NCI-H345 treated with DMSO at 0.1 percent for 48 hours (cell line): ENCODE measurements around the gene DDX31.

Experiments
- DNase-seq: peaks from one replicate; lab custom pipeline; 2025; ENCODE audit not compliant: unreplicated experiment; lab: John Stamatoyannopoulos, UW

DDX31 gene

DNA sequence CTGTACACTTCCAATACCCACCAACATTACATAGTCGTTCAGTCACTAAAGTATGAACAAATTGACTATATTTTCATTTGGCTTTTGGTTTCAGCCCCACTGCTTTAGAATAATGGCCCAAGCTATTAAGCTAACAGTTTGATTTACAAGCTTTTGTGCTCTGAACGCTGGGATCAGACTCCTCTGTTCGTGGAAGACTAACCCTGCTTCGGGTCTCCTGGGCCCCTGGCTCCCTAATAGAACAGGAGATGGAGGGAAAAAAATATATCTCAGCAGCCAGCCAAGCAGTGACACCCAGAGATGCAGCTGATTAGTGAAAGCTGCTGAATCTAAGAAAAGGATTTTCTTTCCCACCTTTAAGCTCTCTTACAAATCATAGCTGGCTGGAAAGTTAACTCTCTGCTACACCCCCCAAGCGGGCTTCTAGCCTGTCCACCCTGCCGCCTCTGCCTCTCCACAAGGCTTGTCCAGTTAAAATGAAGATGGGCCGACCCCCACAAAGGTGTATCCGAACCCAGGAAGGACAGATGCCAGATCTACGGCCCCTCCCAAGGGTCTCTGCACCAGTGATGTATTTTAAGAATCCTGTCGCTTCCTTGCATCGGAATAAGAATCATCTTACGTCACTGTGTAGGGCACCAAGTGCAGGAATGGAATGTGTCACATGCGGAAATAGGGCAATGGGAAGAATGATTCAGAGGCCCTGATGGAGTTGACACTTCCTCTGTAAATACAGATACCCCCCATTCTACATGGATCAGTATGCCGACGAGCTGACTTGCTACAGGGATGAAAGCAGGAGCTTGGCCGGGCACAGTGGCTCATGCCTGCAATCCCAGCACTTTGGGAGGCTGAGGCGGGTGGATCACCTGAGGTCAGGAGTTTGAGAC, 120.8 kb downstream of the DDX31 start:
- no peak for DNase-seq

DNA sequence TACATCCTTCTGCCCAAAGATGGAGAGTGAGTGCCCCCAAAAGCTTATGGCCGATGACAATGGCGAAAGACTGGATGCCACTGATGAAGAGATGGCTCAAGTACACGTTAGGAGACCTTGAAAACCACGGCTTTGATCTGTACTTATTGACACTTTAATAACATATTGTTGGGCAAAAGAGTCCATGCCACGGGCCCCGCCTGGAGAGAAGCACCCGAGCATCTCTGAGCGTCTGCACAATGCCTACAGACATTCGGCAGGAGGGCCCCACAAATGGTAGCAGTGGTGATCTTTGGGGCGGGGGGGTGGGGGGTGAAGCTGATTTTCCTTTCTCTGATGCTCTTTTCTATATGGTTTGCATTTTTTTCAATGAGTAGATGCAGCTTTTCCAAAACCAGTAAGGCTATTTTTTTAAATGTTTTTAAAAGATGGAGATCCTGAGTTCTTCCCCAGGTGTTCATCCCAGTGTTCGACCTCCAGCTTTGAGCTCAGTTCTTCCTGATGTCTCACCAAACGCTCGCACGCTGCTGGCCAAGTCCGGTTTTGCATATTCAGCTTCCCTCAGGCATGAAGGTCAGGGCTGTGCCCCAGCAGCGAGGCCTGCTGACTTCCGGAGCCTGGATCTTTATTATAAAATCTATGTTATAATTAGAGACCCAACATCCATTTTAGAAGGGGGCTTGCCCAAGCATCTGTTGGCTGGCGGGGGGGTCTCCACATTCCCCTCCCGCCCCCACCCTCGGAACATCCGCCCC, 121.6 kb downstream of the DDX31 start:
- DNase-seq, result no peak

DNA sequence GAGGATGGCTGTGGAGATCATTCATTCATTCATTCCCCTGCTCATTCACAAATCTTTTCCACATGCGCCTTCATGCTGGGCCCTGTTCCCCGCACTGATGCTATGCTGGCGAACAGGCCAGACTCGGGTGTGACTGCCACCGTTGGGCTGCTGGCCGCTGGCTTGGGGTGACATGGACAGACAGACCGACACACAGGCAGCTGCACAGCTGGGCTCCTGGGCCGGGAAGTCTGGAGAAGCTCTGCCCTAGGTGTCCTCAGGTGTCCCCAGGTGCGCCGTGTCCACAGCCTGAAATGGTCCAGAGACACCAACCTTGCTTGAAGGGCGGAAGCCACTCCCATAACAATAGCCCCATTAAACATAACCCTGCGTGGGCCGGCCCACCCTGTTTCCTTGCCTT, 122.3 kb downstream of the DDX31 start:
- no peak for DNase-seq

DNA sequence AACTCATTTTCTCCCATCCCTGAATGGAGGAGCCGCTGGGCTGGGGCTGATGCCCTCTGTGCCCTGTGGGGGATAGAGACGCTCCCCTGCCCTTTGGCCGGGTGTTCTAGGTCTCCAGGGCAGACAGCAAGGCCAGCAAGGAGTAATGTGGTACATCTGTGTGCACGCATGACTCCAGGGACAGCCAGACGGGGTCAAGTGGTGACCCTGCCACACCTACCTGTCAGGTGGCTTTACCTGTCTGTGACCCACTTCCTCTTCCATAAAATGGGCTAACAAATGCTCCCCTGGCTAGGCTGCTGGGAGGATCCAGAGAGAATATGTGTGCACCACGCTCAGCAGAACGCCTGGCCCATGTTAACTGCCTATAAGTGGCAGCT, 122.7 kb downstream of the DDX31 start:
- DNase-seq, result no peak

DNA sequence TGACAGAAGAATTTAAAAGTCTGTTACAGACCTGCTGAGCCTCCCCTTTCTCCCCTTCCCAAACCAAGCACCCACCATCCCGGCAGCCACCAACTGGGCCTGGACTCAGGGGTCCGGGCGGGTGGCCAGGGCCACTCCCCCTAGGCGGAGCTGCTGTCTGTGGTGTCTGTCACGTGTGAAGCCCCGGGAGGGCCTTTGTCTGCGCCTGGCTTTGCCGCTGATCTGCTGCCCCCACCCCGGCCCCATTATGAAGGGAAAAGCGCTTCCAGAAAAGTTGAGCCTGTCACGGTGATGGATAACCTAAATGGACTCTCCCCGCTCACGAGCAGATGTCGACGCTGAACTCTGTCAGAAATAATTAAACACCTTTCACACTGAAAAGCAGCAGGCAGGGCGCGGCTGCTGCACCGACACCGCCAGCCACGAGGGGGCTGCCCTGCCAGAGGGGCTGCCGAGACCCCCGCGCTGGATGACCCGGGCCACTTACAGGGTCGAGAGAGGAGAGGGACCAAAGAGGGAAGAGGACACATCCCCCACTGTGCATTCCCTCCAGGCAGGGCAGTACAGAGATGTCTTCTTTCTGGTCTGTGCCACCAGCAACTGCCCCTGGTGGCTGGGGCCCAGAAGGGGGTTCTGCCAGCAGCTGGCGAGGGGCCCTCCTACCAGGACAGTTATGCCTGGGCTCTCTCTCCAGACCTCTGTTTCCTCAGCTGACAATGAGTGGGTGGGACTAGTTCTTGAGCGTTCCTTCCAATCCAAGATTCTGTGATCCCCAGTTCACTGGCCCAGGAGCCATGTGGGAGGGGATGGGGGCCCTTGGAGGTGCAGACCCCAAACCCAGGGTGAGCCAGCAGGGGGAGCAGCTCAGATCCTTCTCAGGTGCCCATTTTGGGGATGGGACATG, 123.4 kb downstream of the DDX31 start:
- peak; percentile 58 for DNase-seq

DNA sequence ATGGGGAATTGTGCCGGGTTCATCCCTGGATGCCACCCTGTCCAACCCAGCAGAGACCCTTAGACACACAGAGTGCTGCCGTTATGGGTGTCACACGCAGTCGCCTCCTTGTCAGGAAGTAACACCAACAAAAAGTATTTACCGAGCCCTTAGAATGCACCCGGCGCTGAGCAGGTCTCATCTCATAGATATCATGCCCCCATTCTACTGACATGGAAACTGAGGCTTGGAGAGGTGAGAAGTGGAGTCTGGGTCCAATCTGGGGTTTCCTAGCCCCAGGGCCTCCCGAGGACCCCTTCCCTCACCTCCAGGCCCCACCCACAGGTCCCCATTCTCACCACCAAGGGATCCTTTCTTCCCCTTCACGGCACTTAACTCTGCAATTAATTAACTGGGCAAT, 124.2 kb downstream of the DDX31 start:
- DNase-seq, result no peak

DNA sequence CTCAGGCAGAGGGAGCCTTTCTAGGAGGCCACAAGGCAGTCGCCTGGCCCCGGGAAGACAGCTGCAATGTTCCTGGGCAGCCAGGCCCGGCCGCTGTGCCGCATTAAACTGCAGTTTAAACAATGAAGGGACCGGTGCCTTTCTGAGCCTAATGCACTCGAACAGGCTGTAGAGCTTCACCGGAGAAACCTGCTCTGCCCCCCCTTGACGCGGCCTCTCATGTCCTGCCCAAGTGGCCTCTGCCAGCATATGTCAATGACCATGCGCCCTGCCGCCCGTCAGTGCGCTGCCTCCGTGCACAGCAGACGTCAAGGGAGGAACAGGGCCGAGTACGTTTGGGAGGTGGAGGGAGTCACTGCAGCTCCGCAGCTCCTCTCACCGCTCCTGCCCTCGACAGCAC, 125.8 kb downstream of the DDX31 start:
- DNase-seq, result no peak

DNA sequence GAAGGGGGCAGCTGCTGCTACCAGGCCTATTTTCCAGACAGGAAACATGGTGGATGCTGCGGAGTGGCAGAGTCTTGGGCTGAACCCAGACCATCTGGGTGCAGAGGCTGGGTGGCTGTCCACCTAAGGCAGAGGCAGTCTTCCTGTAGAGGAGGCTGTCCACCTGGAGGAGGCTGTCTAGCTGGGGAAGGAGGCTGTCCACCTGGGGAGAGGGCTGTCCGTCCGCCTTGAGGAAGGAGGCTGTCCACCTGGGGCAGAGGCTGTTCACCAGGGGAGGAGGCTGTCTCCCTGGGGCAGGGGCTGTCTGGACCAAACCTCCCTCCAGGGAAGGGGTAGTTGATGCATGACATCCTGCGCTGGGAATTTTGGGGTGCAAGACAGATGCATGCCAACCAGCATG, 126.5 kb downstream of the DDX31 start:
- DNase-seq, result no peak
